ENCODE data around the gene RAPGEF4.

RAPGEF4 gene

DNA sequence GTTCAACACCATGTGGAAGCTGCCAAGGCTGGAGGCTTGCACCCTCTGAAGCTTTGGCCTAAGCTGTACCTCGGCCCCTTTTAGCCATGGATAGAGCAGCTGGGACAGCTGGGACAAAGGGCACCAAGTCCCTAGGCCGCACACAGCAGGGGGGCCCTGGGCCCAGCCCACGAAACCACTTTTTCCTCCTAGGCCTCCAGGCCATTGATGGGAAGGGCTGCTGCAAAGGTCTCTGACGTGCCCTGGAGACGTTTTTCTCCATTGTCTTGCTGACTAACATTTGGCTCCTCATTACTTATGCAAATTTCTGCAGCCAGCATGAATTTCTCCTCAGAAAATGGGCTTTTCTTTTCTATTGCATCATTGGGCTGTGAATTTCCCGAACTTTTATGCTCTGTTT lies 13.7 kb downstream of the RAPGEF4 start:
- TF ChIP-seq, protein P1, sequence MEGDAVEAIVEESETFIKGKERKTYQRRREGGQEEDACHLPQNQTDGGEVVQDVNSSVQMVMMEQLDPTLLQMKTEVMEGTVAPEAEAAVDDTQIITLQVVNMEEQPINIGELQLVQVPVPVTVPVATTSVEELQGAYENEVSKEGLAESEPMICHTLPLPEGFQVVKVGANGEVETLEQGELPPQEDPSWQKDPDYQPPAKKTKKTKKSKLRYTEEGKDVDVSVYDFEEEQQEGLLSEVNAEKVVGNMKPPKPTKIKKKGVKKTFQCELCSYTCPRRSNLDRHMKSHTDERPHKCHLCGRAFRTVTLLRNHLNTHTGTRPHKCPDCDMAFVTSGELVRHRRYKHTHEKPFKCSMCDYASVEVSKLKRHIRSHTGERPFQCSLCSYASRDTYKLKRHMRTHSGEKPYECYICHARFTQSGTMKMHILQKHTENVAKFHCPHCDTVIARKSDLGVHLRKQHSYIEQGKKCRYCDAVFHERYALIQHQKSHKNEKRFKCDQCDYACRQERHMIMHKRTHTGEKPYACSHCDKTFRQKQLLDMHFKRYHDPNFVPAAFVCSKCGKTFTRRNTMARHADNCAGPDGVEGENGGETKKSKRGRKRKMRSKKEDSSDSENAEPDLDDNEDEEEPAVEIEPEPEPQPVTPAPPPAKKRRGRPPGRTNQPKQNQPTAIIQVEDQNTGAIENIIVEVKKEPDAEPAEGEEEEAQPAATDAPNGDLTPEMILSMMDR (IDR thresholded peaks at IDR 0.05; ENCODE audit: borderline replicate concordance, extremely low read depth, low read length, poor library complexity, severe bottlenecking) = no peak
- no peaks in the 10 kb centered on the region for H3K9me3 ChIP-seq (ENCODE audit: insufficient read depth, low read length, severe bottlenecking)
- peaks cover 3% of the 10 kb centered on the region for H3K27me3 ChIP-seq (ENCODE audit: insufficient read depth, low read length, poor library complexity)
- DNase-seq = no peak
- no peaks in the 10 kb centered on the region for H4K20me1 ChIP-seq (ENCODE audit: insufficient read depth, low read length)
- no peaks in the 10 kb centered on the region for H3K79me2 ChIP-seq (ENCODE audit: insufficient read depth, low read length)
- ATAC-seq (ENCODE audit: insufficient read depth, low read depth) = no peak
- H2AFZ ChIP-seq (ENCODE audit: low read depth, low read length) = no peak overlapping the region
- H3K4me2 ChIP-seq (ENCODE audit: insufficient read depth, low read length) = no peak overlapping the region
- no peaks in the 10 kb centered on the region for H3K4me1 ChIP-seq (ENCODE audit: insufficient read depth, low read length)
- no peak overlapping the region for H3K9ac ChIP-seq (ENCODE audit: low read depth, low read length)
- H3K27ac ChIP-seq (ENCODE audit: low read length) = no peak overlapping the region
- H3K4me3 ChIP-seq (ENCODE audit: low read depth in 1 of 2, low read length in 2 of 2) = no peak overlapping the region
- H3K36me3 ChIP-seq (ENCODE audit: insufficient read depth, low read length) = no peaks in the 10 kb centered on the region

DNA sequence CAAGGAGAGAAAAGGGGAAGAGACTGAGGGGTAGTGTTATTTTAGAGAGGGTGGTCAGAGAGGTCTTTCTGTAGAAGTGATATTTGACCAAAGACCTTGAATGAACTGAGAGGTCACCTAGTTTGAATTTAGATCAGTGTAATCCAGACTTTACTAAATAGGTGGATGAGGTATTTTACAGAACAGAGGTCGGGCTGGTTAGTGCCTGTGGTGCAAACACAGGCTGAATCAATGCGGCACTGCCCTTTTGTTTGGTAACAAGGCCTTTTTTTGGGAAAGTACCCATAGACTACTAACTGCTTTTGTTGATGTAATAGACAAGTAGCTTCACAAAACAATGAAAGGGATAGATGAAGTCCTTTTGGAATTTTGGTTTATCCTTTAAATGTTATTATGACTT lies 15.9 kb downstream of the RAPGEF4 start:
- H4K20me1 ChIP-seq (ENCODE audit: insufficient read depth, low read length) = no peaks in the 10 kb centered on the region
- ATAC-seq (ENCODE audit: insufficient read depth, low read depth) = no peak
- H3K4me3 ChIP-seq (ENCODE audit: low read depth in 1 of 2, low read length in 2 of 2) = no peak overlapping the region
- no peak overlapping the region for H3K4me2 ChIP-seq (ENCODE audit: insufficient read depth, low read length)
- H2AFZ ChIP-seq (ENCODE audit: low read depth, low read length) = no peak overlapping the region
- no peaks in the 10 kb centered on the region for H3K36me3 ChIP-seq (ENCODE audit: insufficient read depth, low read length)
- H3K4me1 ChIP-seq (ENCODE audit: insufficient read depth, low read length) = no peaks in the 10 kb centered on the region
- H3K27ac ChIP-seq (ENCODE audit: low read length) = no peak overlapping the region
- no peaks in the 10 kb centered on the region for H3K9me3 ChIP-seq (ENCODE audit: insufficient read depth, low read length, severe bottlenecking)
- TF ChIP-seq, protein P1 (IDR thresholded peaks at IDR 0.05; ENCODE audit: borderline replicate concordance, extremely low read depth, low read length, poor library complexity, severe bottlenecking) = no peak
- no peak for TF ChIP-seq EZH2 (IDR thresholded peaks at IDR 0.05; ENCODE audit: borderline replicate concordance, low read depth, low read length, severe bottlenecking)
- peaks cover 3% of the 10 kb centered on the region for H3K27me3 ChIP-seq (ENCODE audit: insufficient read depth, low read length, poor library complexity)
- DNase-seq = no peak
- H3K9ac ChIP-seq (ENCODE audit: low read depth, low read length) = no peak overlapping the region
- no peaks in the 10 kb centered on the region for H3K79me2 ChIP-seq (ENCODE audit: insufficient read depth, low read length)

DNA sequence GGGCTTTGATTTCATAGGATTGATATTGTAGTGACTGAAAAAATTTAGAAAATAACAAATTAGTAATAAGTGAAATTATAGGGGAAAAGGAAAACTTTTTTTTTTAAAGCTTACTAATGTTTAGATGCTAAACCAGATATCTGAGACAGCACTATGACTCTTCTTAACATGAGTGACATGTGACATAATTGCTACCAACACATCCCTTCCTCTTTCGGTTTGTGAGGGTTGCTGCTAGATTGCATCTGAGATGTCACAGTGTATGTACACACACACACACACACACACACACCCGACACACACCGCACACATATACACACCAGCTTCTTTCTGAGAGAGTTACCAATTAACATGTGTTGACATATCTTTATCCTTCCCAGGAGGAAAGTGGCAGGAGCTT lies 18.0 kb downstream of the RAPGEF4 start:
- DNase-seq (no peak), ATAC-seq (ENCODE audit: insufficient read depth, low read depth) (no peak)
- H3K79me2 ChIP-seq (ENCODE audit: insufficient read depth, low read length) = no peaks in the 10 kb centered on the region
- peaks cover 3% of the 10 kb centered on the region for H3K27me3 ChIP-seq (ENCODE audit: insufficient read depth, low read length, poor library complexity)
- no peak overlapping the region for H3K4me3 ChIP-seq (ENCODE audit: low read depth in 1 of 2, low read length in 2 of 2)
- H3K4me1 ChIP-seq (ENCODE audit: insufficient read depth, low read length) = no peaks in the 10 kb centered on the region
- H3K36me3 ChIP-seq (ENCODE audit: insufficient read depth, low read length) = no peaks in the 10 kb centered on the region
- no peak overlapping the region for H3K4me2 ChIP-seq (ENCODE audit: insufficient read depth, low read length)
- H2AFZ ChIP-seq (ENCODE audit: low read depth, low read length) = no peak overlapping the region
- no peak overlapping the region for H3K9ac ChIP-seq (ENCODE audit: low read depth, low read length)
- no peaks in the 10 kb centered on the region for H4K20me1 ChIP-seq (ENCODE audit: insufficient read depth, low read length)
- no peak overlapping the region for H3K27ac ChIP-seq (ENCODE audit: low read length)
- H3K9me3 ChIP-seq (ENCODE audit: insufficient read depth, low read length, severe bottlenecking) = no peaks in the 10 kb centered on the region
- TF ChIP-seq, protein P1 (IDR thresholded peaks at IDR 0.05; ENCODE audit: borderline replicate concordance, extremely low read depth, low read length, poor library complexity, severe bottlenecking) = no peak

DNA sequence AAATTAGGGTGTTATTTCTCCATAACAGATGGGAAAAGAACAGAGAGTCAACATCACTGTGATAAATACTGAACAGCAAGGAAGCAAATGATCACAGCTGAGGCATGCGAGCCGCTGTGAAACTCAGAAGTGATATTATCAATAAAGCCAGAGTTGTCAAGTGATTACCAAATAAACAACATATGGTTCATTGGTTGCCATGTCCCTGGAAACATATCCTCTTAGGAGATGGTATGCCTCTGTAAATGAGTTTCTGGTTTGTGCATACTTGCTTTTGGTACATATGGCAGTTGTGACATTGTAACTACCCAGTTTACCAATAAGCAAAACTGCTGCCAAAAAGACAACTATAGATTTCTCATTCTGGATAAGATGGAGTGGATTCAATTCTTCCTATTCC lies 23.8 kb downstream of the RAPGEF4 start:
- DNase-seq = no peak
- H3K4me2 ChIP-seq (ENCODE audit: insufficient read depth, low read length) = no peak overlapping the region
- ATAC-seq (ENCODE audit: insufficient read depth, low read depth) = no peak

More for the DNA sequence above, 23.8 kb downstream of the RAPGEF4 start:
- Histone ChIP-seq H3K9ac (ENCODE audit: low read depth, low read length) (no peak overlapping the region), H3K4me3 (ENCODE audit: low read depth in 1 of 2, low read length in 2 of 2) (no peak overlapping the region), H2AFZ (ENCODE audit: low read depth, low read length) (no peak overlapping the region), H3K9me3 (ENCODE audit: insufficient read depth, low read length, severe bottlenecking) (no peaks in the 10 kb centered on the region), H3K79me2 (ENCODE audit: insufficient read depth, low read length) (no peaks in the 10 kb centered on the region), H4K20me1 (ENCODE audit: insufficient read depth, low read length) (no peaks in the 10 kb centered on the region), H3K27ac (ENCODE audit: low read length) (no peak overlapping the region), H3K36me3 (ENCODE audit: insufficient read depth, low read length) (no peaks in the 10 kb centered on the region), H3K27me3 (ENCODE audit: insufficient read depth, low read length, poor library complexity) (peaks cover 3% of the 10 kb centered on the region), H3K4me1 (ENCODE audit: insufficient read depth, low read length) (no peaks in the 10 kb centered on the region)
- TF ChIP-seq, protein P1 (IDR thresholded peaks at IDR 0.05; ENCODE audit: borderline replicate concordance, extremely low read depth, low read length, poor library complexity, severe bottlenecking) = no peak
- TF ChIP-seq EZH2 (IDR thresholded peaks at IDR 0.05; ENCODE audit: borderline replicate concordance, low read depth, low read length, severe bottlenecking) = no peak

Data from DND-41 (cell line).